Endodermal cell (in vitro differentiated cells): Measurements from ENCODE around the gene C5orf15. TPM values are rescaled to one million over a fixed set of nuclear protein-coding genes. Genes with fewer than 3 reads are reported as not detected.

Experiments
- DNase-seq: peaks from one replicate; pipeline ENCODE4 v3.0.0-alpha.2; 2017
- H3K27ac ChIP-seq: 2 replicates; pipeline ENCODE4 v1.5.1; 2013; ENCODE audit warnings: mild to moderate bottlenecking, low read depth, low read length, moderate library complexity
- H3K27me3 ChIP-seq: 2 replicates; pipeline ENCODE4 v1.6.1; 2013; ENCODE audit warnings: mild to moderate bottlenecking, low read length, moderate library complexity; ENCODE audit not compliant: insufficient read depth, control insufficient read depth, poor library complexity, severe bottlenecking
- H3K36me3 ChIP-seq: 2 replicates; pipeline ENCODE4 v1.7.0; 2013; ENCODE audit warnings: mild to moderate bottlenecking, low read length, moderate library complexity; ENCODE audit not compliant: control insufficient read depth, insufficient read depth
- H3K4me1 ChIP-seq: one replicate; pipeline ENCODE4 v1.7.0; 2013; ENCODE audit warnings: low read length; ENCODE audit not compliant: control insufficient read depth, insufficient read depth
- H3K4me3 ChIP-seq: 2 replicates; pipeline ENCODE4 v1.5.1; 2013; ENCODE audit warnings: mild to moderate bottlenecking, low read length, moderate library complexity
- H3K9ac ChIP-seq: 2 replicates; pipeline ENCODE4 v1.6.1; 2013; ENCODE audit warnings: mild to moderate bottlenecking, low read length, moderate library complexity; ENCODE audit not compliant: poor library complexity, severe bottlenecking; ENCODE audit errors: extremely low read depth
- H3K9me3 ChIP-seq: 2 replicates; pipeline ENCODE4 v1.6.1; 2013; ENCODE audit warnings: mild to moderate bottlenecking, low read length, moderate library complexity; ENCODE audit not compliant: control insufficient read depth
- H3K27ac Mint-ChIP-seq: 2 replicates; pipeline ENCODE4 v1.8.0; 2020; ENCODE audit warnings: mixed read lengths
- H3K27me3 Mint-ChIP-seq: 2 replicates; pipeline ENCODE4 v1.8.0; 2021; ENCODE audit warnings: mild to moderate bottlenecking, mixed read lengths; ENCODE audit not compliant: insufficient read depth
- H3K36me3 Mint-ChIP-seq: 2 replicates; pipeline ENCODE4 v1.8.0; 2020; ENCODE audit warnings: low read depth, mixed read lengths
- H3K4me1 Mint-ChIP-seq: 2 replicates; pipeline ENCODE4 v1.8.0; 2020; ENCODE audit warnings: mixed read lengths
- H3K4me3 Mint-ChIP-seq: 2 replicates; pipeline ENCODE4 v1.8.0; 2020; ENCODE audit warnings: mild to moderate bottlenecking, moderate library complexity, mixed read lengths
- H3K9me3 Mint-ChIP-seq: 2 replicates; pipeline ENCODE4 v1.8.0; 2020; ENCODE audit warnings: mild to moderate bottlenecking, mixed read lengths
- WGBS, 2 experiments: methylation state at CpG; one replicate each; pipeline versions ENCODE4 v1.1.5 to v1.1.7; 2013; ENCODE audit warnings: missing lambda C conversion rate in 2 of 2, mixed read lengths in 1 of 2; ENCODE audit not compliant: insufficient coverage in 1 of 2, insufficient read length in 1 of 2; 5-methylcytosine and 5-hydroxymethylcytosine counted together
- total RNA-seq, 2 donors: library from RNA; stranded (reverse); fragmentation: NEBNext Ultra II Directional in 1 of 2; extraction: Animal tissue kit (Norgen Biotek cat#: 25700) in 1 of 2; gene quantifications; 2 replicates in 1 of 2; 3 replicates in 1 of 2; pipeline ENCODE4 v1.2.1, GENCODE V29; 2021
- TF ChIP-seq, protein P1 (sequence below): fragments of 200-600 bp; sonication (generic); conservative IDR thresholded peaks from 2 replicates; pipeline ENCODE4 v1.5.0; 2021; ENCODE audit warnings: antibody characterized with exemption, mild to moderate bottlenecking

C5orf15 gene
- total RNA-seq, 2 donors from 2014 or later = 37.6 to 37.7 TPM

DNA sequence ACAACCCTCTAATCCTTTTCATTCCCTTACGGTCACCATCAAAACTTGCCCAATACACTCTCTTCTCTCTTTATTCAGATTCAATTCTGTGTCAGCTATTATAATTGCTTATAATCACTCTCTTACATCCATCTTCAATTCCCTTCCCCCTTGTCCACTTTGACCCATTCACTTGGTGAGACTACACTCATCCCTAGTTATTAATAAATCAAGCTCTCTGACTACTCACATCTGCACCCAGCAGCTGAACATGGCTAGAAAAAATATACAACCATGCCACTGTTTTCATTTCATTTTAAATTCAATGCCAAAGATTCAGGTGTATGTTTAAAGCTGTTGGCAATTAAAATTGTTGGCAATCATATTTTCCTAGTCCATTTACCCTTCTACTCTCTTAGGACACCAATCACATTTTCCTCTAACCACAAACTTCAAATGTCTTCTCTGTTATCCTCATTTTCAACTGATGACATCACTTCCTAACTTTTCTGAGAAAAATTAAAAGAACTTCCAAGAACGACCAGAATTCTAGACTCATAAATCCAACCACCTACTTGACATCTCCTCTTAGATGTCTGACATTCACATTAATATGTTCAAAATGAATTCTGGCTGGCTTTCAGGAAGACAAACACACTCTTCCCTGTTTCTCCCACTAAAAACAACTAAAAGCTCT, 5.5 kb downstream of the C5orf15 start:
- Mint-ChIP-seq H3K4me3 (no peak overlapping the region), H3K9me3 (peaks cover 3% of the 10 kb centered on the region), H3K36me3 (peaks cover 23% of the 10 kb centered on the region), H3K27ac (no peak overlapping the region), H3K4me1 (peaks cover 10% of the 10 kb centered on the region), H3K27me3 (no peaks in the 10 kb centered on the region)
- TF ChIP-seq, protein P1, sequence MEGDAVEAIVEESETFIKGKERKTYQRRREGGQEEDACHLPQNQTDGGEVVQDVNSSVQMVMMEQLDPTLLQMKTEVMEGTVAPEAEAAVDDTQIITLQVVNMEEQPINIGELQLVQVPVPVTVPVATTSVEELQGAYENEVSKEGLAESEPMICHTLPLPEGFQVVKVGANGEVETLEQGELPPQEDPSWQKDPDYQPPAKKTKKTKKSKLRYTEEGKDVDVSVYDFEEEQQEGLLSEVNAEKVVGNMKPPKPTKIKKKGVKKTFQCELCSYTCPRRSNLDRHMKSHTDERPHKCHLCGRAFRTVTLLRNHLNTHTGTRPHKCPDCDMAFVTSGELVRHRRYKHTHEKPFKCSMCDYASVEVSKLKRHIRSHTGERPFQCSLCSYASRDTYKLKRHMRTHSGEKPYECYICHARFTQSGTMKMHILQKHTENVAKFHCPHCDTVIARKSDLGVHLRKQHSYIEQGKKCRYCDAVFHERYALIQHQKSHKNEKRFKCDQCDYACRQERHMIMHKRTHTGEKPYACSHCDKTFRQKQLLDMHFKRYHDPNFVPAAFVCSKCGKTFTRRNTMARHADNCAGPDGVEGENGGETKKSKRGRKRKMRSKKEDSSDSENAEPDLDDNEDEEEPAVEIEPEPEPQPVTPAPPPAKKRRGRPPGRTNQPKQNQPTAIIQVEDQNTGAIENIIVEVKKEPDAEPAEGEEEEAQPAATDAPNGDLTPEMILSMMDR = no peak
- no peak overlapping the region for H3K27ac ChIP-seq
- 91 to 94% methylated on average over 2 of the region's 2 CpGs for WGBS, 2 experiments
- no peak for DNase-seq
- H3K27me3 ChIP-seq = no peaks in the 10 kb centered on the region
- no peak overlapping the region for H3K9ac ChIP-seq
- peaks cover 24% of the 10 kb centered on the region for H3K36me3 ChIP-seq
- H3K4me1 ChIP-seq = no peaks in the 10 kb centered on the region
- peaks cover 12% of the 10 kb centered on the region for H3K9me3 ChIP-seq
- no peak overlapping the region for H3K4me3 ChIP-seq

DNA sequence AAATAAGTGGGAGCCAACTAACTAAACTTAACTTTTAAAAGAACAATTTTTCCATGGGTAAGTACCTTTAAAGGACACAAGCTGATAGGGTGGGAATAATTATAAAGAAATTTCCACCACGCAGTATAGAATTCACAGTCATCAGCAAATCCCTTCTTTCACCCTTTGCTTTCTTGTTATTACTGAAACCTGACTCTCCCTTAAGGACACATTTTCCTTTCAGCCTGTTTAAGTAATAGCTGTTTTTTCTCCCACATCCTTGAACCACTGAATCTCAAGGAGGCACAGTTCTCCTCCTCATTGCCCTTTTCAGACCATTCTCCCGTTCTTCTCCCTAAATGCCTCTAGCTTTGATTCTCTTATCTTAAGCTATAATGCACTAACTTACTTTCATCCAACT, 6.3 kb downstream of the C5orf15 start:
- H3K27me3 ChIP-seq = no peaks in the 10 kb centered on the region
- H3K9me3 ChIP-seq = peaks cover 12% of the 10 kb centered on the region
- peaks cover 32% of the 10 kb centered on the region for H3K36me3 ChIP-seq
- TF ChIP-seq, protein P1 = no peak
- no peak for DNase-seq
- H3K4me3 ChIP-seq = no peak overlapping the region
- H3K9me3 Mint-ChIP-seq = peaks cover 3% of the 10 kb centered on the region
- H3K4me1 ChIP-seq = no peaks in the 10 kb centered on the region
- no peak overlapping the region for H3K27ac Mint-ChIP-seq
- H3K9ac ChIP-seq = no peak overlapping the region
- H3K27ac ChIP-seq = no peak overlapping the region
- H3K27me3 Mint-ChIP-seq = no peaks in the 10 kb centered on the region
- no peak overlapping the region for H3K4me3 Mint-ChIP-seq
- peaks cover 30% of the 10 kb centered on the region for H3K36me3 Mint-ChIP-seq
- 92 to 100% methylated on average over 1 to 2 of the region's 2 CpGs for WGBS, 2 experiments
- H3K4me1 Mint-ChIP-seq = peaks cover 3% of the 10 kb centered on the region

DNA sequence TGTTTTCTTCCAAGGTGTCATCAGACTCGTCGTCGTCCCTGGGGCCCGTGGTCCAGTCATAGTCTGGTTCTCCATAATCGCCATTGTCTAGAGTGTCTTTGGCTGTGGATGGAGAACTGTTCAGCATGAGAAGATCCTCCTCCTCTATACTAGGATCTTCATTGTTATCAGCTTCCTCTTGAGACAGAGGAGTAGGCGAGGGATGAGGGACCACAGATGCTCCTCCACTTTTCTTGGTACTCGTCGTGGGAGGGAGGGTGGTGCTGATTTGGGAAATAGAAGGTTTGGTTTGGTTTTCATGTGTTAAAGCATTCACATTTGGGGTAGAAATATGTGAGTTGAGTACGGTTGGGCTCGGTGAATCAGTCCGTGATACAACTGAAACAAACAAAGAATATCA, 8.8 kb downstream of the C5orf15 start:
- Mint-ChIP-seq H3K27ac (peak overlapping the region; percentile 18), H3K27me3 (no peaks in the 10 kb centered on the region), H3K4me3 (no peak overlapping the region), H3K4me1 (no peaks in the 10 kb centered on the region), H3K36me3 (peaks cover 38% of the 10 kb centered on the region), H3K9me3 (peaks cover 3% of the 10 kb centered on the region)
- Histone ChIP-seq H3K27ac (no peak overlapping the region), H3K4me1 (no peaks in the 10 kb centered on the region), H3K9me3 (peaks cover 9% of the 10 kb centered on the region), H3K27me3 (no peaks in the 10 kb centered on the region), H3K9ac (no peak overlapping the region), H3K4me3 (no peak overlapping the region), H3K36me3 (peaks cover 52% of the 10 kb centered on the region)
- 97 to 100% methylated on average over 4 to 11 of the region's 11 CpGs for WGBS, 2 experiments
- no peak for DNase-seq
- TF ChIP-seq, protein P1 = no peak
